GM15510 (cell line): ENCODE measurements around the gene SCAPER.

ENCODE experiments used
- POLR2A ChIP-seq: IDR thresholded peaks from 3 replicates; pipeline ENCODE4 v1.6.1; 2011; ENCODE audit warnings: borderline replicate concordance; ENCODE audit not compliant: insufficient read length; ENCODE audit errors: extremely low read depth

The SCAPER gene

DNA sequence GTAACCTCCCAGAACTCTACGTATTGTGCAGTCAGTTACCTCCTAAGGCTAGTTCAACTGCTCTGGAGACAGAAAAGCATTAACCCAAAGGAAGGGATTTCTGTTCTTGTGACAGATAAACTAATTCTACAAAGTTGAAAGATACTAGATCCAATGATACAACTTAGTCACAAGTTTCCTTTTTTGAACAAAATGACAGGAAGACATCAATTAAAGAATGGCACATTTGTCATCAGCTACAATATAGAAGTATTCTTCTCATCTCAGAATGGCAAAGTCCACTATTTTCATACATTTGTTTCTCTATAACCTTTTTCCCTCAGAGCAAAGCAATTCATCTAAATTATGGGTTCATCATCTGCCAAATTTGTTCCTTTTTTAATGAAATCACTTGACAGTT, 524.9 kb downstream of the SCAPER start:
- TF ChIP-seq POLR2A: no peak

DNA sequence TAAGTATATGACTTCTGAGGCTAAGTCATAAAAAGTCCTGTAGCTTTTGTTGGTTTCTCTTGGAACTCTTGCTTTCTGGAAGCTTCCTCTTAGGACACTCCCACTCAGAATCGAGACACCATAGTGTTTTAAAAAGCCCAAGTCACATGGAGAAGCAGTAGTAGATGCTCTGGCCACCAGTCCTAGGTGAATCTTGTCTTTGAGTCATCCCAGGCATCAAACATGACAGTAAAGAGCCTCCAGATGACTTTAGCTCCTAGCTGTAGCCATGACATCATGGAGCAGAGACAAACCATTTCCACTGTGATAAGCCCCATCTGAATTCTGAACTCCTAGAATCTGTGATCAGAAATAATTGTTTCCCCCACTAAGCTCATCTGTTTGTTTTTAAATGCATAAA, 526.4 kb downstream of the SCAPER start:
- TF ChIP-seq POLR2A: no peak

DNA sequence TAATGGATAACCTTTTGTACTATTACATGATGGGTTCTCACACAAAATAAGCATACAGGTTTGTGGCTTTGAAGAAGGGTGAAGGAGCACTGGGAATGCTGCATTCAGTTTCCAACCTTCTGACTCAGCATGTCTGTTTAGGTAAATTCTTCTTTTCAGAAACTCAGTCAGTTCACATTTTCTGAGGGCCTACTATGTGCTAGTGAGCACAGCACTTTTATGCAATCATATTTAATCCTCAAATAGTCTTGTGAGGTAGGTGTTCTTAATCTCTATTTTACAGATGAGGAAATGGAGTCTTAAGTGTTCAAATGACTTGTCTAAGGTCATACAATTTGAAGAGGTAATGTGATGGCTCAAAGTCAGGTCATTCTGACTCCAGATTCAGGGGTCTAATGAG, 527.4 kb downstream of the SCAPER start:
- TF ChIP-seq POLR2A: no peak

DNA sequence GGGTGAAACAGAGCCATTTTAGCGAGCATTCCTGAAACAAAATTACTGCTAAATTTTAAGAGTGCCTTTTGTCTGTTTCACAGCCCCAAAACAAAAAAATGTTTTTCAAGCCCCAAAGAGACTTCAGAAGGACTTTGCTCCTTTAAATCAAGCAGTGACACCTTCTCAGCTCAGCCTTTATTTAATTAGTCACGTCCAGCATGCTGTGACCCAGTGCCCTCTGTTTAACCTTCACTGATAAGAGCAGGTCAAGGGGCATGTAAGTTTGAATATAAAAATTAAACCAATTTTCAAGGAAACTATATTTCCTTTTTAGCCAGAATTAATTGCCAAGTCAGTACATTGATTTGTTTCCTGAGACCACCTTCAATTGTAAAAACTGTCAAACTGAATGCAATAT, 527.9 kb downstream of the SCAPER start:
- TF ChIP-seq POLR2A: no peak

DNA sequence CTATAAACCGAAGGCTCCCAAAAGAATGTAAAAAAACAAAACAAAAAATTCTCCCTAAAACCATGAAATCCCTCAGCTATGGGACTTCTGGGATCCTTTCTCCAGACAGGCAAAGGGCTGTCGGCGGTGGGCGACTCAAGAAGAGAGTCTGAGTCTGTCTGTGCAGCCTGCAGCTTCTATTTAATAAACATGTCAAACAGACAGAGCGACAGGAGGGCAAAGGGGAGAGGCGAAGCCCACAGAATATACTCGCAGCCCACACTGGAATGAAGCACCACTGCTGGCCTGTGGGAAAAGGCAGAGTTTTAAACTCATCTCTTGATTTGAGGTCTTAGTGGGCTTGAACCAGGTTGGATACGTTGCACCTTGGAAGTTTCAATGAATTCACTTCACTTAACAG, 528.3 kb downstream of the SCAPER start:
- TF ChIP-seq POLR2A: no peak

DNA sequence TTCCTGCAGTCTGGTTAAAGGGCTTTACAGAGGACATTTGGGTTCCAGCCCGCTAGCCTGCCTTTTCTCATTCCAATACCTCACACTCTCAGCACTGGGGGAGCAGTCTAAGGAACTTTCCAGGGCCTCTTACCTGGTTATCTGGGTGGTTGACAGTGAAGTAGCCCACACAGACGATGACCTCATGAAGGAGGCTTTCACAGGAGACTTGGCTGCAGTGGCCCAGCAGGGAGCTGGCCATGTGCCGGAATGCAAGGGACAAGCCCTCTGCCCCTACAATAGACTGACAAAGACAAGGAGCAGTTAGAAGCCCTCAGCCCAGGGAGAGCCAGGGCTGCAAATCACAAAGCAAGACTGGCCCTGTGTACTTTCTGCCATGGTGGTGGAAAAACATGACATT, 529.1 kb downstream of the SCAPER start:
- TF ChIP-seq POLR2A: no peak

DNA sequence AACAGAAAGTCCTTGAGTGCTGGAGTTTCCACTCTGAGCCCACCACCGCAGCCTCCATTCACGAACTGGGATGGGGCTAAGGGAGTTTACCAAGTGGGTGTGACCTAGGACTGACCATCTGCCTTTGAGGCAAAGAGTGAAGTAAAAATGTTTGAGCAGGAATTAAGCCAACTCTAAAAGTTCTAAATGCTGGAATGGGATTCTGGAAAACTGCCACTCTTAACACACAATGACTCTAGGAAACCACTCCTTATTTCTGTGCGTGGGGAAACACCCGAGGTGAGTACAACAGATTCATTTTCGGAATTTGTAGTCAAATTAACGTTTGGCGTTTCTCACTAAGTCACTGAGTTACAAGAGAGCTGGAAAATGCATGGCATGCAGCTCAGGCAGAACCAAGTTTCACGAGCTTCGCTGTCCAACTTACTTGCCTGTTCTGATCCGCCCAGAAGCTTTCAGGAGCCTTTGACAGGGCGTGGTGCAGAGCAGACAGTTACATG, 537.0 kb downstream of the SCAPER start:
- no peak for TF ChIP-seq POLR2A

DNA sequence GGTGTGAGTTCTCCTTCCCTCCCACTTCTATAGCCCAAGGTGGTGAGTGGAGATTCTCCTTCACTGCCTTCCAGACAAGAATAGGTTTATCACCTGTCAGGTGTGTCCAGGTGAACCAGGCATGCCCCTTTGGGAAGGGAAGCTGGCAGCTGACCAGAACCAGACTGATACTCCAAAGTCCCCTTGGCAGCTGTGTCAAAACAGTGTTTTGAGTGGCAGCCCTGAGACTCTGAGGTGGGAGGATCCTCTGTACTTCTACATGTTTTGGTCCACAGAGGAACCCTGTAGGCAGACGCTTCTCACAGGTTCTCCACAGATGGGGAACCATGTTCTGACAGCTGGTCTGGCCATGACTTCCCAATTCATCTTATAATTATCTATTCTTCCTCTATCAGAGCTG, 538.4 kb downstream of the SCAPER start:
- TF ChIP-seq POLR2A: no peak

DNA sequence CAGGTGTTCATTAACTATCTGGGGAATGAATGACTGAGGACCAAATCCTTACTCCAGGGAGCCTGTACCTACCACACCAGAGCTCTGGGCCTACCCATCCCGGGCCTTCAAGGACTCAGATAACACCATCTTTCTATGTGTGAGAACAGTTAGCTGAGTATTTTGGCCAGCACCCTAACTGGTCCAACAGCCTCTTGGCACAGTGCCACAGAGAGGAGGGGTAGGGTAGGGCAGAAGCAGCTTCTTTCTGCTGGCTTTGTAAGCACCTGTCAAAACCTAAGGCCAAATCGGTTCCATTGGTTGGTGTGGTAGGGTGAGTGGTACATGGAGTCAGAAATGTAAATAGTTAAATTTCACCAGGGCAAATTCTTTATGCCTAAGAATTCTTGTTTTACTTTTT, 541.9 kb downstream of the SCAPER start:
- no peak for TF ChIP-seq POLR2A

DNA sequence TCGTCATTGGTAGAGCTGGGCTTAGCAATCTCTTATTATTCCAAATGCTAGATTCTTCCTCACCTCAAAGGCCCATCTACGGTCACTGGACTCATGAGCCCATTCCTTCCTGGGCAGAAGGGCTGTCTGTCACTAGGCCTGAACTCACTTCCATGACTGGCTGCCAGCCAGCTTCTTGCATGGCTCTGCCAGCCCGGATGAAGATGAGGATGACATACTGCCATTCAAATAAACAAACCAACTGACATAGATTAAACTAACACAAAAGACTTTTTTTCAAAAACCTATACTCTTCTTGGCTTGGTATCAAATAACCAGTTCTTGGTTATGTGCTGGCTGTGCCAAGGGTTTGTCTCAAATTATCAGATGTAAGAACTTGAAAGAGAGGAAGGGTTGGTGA, 544.7 kb downstream of the SCAPER start:
- TF ChIP-seq POLR2A: no peak

DNA sequence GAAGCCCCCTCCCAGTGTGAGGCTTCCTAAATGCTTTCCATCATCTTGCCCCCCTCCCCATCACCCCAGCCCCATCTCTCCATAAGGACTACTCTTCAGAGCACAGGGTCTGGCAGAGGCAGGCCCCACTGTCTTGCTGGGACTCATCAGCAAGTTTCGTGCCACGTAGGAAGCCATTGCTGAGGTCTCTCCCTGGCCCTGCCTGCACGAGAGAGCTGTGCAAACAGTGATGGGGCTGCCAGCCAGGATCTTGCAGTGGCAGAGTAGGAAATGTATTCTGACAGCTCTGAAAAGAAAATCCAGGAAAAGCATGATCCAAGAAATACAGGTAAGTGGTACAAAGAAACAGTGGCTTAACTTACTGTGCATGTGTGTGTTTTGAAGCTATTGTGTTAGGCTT, 546.0 kb downstream of the SCAPER start:
- TF ChIP-seq POLR2A: no peak

DNA sequence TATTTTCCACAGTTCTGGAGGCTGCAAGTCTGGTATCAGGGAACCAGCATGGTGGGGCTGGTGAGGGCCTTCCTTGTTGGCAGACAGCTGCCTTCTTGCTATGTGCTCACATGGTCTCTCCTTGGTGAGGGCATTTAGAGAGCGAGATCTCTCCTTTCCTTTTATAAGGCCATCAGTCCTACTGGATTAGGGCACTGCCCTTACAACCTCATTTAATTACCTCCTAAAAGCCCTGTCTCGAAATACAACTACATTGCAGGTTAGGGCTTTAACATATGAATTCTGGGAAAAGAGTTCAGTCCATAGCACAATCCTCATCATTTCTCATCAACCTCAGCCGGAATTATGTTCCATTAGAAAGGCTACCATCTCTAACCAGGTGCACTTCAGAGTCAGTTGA, 546.7 kb downstream of the SCAPER start:
- no peak for TF ChIP-seq POLR2A

DNA sequence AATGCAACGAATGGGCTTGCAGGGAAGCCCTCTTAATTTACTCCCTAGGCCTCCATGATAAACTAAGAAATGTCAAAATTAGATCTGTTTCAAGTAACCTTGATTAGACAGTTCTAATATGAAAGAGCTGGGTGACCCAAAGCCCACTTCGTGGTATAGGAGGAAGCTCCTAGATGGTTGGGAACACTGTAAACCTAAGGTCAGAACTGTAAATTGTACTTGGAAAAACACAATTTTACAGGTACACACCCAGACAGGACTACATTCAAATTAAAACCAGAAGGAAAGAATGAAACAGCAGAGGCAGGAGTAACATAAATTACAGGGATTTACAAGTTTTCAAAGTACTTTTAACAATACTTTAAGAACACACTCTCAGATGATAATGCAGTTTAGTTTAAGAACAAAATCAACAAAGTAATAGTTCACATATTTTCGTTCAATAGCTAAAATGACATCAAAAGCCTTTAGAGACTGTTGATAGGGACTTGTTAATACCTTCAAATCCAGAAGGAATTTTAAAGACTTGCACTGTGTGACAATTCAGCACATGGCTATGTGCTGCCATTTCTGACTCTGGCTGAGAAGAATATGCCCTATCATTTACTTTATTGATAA, 550.2 kb downstream of the SCAPER start:
- no peak for TF ChIP-seq POLR2A

DNA sequence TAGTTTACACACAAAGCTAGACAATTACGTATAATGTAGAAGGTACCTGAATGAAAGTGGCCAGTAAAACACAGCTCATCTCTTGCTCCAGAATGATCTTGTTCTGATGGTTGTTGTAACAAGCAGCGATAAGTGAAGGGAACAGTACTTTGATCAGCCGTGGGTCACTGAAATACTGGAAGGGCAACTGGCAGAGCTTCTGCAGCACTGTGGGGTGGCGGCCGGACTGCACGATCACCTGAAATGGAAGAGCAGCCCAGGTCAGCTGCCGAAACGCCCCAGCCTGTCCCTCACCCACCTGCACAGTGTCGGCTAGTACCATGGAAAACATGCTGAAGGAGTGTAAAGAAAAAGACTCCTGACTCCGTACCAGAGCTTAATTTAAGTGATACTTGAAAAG, 551.2 kb downstream of the SCAPER start:
- TF ChIP-seq POLR2A: no peak

DNA sequence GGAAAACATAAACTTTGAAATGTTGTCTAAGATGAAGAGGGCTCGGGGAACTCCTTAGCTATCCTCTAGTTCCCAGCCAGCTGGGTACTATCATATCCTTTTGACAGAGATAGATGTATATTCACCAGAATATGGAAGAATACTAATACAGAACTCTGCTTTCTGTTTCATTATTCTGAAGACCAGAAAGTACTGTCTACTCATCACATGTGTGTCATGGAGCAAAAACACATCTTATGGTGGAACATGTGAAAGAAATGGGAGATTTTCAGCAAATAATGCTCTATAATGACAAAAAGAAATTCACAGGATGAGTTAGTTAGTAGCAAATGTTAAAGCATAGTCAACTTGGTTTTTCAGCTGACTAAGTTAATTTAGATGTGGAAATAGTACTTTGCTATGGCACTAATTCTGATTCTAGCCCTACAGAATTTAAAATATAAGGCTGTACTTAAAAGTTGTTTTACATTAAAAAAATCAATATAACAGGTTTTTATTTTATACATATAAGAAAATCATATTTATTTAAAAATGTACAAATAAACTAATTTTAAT, 552.0 kb downstream of the SCAPER start:
- TF ChIP-seq POLR2A: no peak

DNA sequence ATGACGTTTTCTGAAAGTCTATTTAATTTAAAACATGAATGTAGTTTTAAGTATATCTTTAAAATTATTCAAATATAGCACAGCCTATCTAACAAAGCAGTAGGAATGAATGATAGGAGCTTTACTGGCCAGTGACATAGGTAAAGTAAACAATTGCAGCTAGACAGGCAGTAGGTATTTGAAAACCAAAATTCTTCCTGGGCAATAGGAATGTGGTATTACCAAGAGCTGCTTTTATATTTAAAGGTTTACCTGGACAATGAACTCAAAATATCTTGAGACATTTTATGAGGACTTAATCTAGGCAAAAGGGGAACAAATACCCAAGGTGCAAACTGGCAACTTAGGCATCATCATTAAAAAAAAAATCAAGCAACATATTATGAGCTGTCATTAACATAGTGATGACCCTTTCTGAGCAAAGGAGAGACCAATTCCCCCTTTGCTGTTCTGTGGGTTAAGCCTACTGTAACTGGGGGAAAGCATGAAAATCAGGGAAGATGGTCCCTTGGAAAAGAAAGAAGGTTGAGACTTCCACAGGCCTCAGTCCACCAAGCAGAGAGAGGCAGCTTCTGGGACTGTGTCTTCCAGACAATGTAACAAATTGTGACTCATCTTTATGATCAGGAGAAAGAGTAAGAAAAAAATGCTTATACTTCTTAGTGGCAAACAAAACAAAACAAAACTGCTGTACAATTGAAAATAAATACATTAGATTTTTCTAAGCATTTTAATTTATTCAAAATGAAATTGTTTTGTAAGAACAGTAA, 555.7 kb downstream of the SCAPER start:
- no peak for TF ChIP-seq POLR2A
